CD4-positive, CD25-positive, alpha-beta regulatory T cell (primary cell): Measurements from ENCODE around the gene DRC7. TPM values are rescaled to one million over a fixed set of nuclear protein-coding genes. Genes with fewer than 3 reads are reported as not detected.

ENCODE experiments used
- ATAC-seq, 2 donors: fragments of 150-1000 bp; cut with Tn5 transposase; one replicate each; pipeline ENCODE4 v1.10.0; 2021; ENCODE audit warnings: low read depth in 2 of 2, moderate number of reproducible peaks in 2 of 2, moderate library complexity in 1 of 2
- DNase-seq, 3 donors: peaks; one replicate each; pipeline versions ENCODE4 v3.0.0 to v3.0.0-alpha.2; 2012 to 2022; ENCODE audit warnings: mixed read lengths in 1 of 3
- H3K27ac ChIP-seq: one replicate; pipeline ENCODE4 v1.7.0; 2013; ENCODE audit warnings: mild to moderate bottlenecking, low read length; ENCODE audit not compliant: insufficient read depth, poor library complexity, severe bottlenecking
- H3K27me3 ChIP-seq: one replicate; pipeline ENCODE4 v1.7.0; 2013; ENCODE audit warnings: low read length; ENCODE audit not compliant: control insufficient read depth, insufficient read depth
- H3K36me3 ChIP-seq: one replicate; pipeline ENCODE4 v1.7.0; 2013; ENCODE audit warnings: mild to moderate bottlenecking, low read length, moderate library complexity; ENCODE audit not compliant: control insufficient read depth, insufficient read depth
- H3K4me1 ChIP-seq: 2 replicates; pipeline ENCODE4 v1.7.0; 2013; ENCODE audit warnings: mild to moderate bottlenecking, low read length; ENCODE audit not compliant: insufficient read depth, control insufficient read depth, poor library complexity, severe bottlenecking
- H3K4me3 ChIP-seq: one replicate; pipeline ENCODE4 v1.7.0; 2013; ENCODE audit warnings: low read depth, mild to moderate bottlenecking, low read length, moderate library complexity
- H3K9me3 ChIP-seq, 2 experiments: 1 replicate in 1 of 2; 2 replicates in 1 of 2; pipeline ENCODE4 v1.7.0; 2013; ENCODE audit warnings: low read length in 2 of 2, mild to moderate bottlenecking in 1 of 2, moderate library complexity in 1 of 2; ENCODE audit not compliant: control insufficient read depth in 2 of 2
- H3K27ac Mint-ChIP-seq, 3 donors: one replicate each; pipeline ENCODE4 v1.8.0; 2020 to 2022; ENCODE audit warnings: mild to moderate bottlenecking in 3 of 3, mixed read lengths in 3 of 3, moderate library complexity in 2 of 3
- H3K27me3 Mint-ChIP-seq: one replicate; pipeline ENCODE4 v1.8.0; 2022; ENCODE audit warnings: mild to moderate bottlenecking, mixed read lengths
- H3K36me3 Mint-ChIP-seq: one replicate; pipeline ENCODE4 v1.8.0; 2020; ENCODE audit warnings: mixed read lengths
- H3K4me1 Mint-ChIP-seq, 4 donors: one replicate each; pipeline ENCODE4 v1.8.0; 2020 to 2022; ENCODE audit warnings: mixed read lengths in 4 of 4, mild to moderate bottlenecking in 1 of 4
- H3K4me3 Mint-ChIP-seq, 4 donors: one replicate each; pipeline ENCODE4 v1.8.0; 2020 to 2022; ENCODE audit warnings: mild to moderate bottlenecking in 4 of 4, mixed read lengths in 4 of 4, moderate library complexity in 3 of 4
- H3K9me3 Mint-ChIP-seq, 7 donors: one replicate each; pipeline ENCODE4 v1.8.0; 2020 to 2022; ENCODE audit warnings: mixed read lengths in 7 of 7, mild to moderate bottlenecking in 3 of 7, moderate library complexity in 2 of 7
- polyA plus RNA-seq, 4 donors: library from polyadenylated mRNA; unstranded; fragments of 300-500 nt; fragmentation: Illumina TruSeq; gene quantifications; one replicate each; pipeline ENCODE4 v1.2.3, GENCODE V29; 2021
- total RNA-seq: library from RNA; stranded (reverse); gene quantifications from one replicate; pipeline ENCODE4 v1.2.3, GENCODE V29; 2022

DRC7 gene
- total and polyA plus RNA-seq, 5 donors from 2014 or later = not detected

DNA sequence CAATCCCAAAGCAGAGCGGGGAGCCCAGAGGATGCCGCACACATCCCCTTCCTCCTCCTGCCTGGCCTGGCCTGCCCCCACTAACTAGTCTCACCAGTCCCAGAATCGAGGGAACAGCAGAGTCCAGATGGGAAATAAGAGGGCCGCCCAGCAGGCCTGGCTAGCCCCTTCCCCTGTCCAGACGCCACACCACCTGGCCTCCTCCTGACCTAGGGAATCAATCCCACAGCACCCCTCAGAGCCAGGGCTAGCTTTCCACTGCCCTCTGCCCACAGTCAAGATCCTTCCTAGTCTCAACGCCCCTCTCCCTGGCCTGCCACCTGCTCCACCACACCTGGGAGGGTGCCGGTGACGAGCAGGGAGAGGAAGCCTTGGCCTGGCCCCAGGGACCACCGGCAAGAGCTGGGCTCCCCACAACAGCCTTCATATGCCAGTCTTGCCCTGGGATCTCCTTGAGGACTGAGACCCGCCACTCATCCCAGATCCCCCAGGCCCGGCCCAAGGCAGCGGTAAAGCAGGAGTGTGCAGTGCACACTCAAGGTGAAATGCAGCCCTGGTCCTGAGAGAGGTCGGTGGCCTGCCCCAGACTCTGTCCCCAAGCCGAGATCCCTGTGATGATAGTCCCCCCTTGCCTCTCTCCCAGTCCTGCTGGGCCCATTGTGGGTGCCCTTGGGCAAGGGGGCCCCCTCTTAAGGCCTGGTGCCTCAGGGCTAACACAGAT lies 68.8 kb downstream of the DRC7 start:
- Histone ChIP-seq H3K4me3 (no peak overlapping the region), H3K36me3 (no peaks in the 10 kb centered on the region), H3K27ac (no peak overlapping the region), H3K27me3 (no peaks in the 10 kb centered on the region), H3K9me3 (no peaks in the 10 kb centered on the region), H3K4me1 (no peaks in the 10 kb centered on the region)
- ATAC-seq (no peak), DNase-seq (no peak)
- Mint-ChIP-seq H3K27ac (no peak overlapping the region), H3K4me1 (no peaks in the 10 kb centered on the region), H3K36me3 (no peaks in the 10 kb centered on the region), H3K9me3 (no peaks in the 10 kb centered on the region), H3K27me3 (no peaks in the 10 kb centered on the region), H3K4me3 (no peak overlapping the region)

DNA sequence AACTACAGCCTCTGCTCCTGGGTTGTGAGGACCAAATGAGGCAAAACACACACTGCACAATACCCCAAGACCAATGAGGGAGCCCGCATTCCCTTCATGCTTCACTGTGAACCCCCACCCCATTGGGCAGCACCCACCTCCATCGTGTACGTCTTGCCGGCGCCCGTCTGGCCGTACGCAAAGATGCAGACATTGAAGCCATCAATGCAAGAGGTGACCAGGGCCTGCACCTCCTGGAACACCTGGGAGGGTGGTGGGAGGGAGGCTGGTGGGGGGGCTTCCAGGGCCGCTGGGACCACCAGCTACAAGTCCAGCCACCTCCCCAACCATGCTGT lies 69.4 kb downstream of the DRC7 start:
- Histone ChIP-seq H3K27me3 (no peaks in the 10 kb centered on the region), H3K4me3 (no peak overlapping the region), H3K4me1 (no peaks in the 10 kb centered on the region), H3K9me3 (no peaks in the 10 kb centered on the region), H3K27ac (no peak overlapping the region), H3K36me3 (no peaks in the 10 kb centered on the region)
- Mint-ChIP-seq H3K9me3 (no peaks in the 10 kb centered on the region), H3K36me3 (no peaks in the 10 kb centered on the region), H3K4me1 (no peaks in the 10 kb centered on the region), H3K4me3 (no peak overlapping the region), H3K27me3 (no peaks in the 10 kb centered on the region), H3K27ac (no peak overlapping the region)
- ATAC-seq = no peak
- no peak for DNase-seq

DNA sequence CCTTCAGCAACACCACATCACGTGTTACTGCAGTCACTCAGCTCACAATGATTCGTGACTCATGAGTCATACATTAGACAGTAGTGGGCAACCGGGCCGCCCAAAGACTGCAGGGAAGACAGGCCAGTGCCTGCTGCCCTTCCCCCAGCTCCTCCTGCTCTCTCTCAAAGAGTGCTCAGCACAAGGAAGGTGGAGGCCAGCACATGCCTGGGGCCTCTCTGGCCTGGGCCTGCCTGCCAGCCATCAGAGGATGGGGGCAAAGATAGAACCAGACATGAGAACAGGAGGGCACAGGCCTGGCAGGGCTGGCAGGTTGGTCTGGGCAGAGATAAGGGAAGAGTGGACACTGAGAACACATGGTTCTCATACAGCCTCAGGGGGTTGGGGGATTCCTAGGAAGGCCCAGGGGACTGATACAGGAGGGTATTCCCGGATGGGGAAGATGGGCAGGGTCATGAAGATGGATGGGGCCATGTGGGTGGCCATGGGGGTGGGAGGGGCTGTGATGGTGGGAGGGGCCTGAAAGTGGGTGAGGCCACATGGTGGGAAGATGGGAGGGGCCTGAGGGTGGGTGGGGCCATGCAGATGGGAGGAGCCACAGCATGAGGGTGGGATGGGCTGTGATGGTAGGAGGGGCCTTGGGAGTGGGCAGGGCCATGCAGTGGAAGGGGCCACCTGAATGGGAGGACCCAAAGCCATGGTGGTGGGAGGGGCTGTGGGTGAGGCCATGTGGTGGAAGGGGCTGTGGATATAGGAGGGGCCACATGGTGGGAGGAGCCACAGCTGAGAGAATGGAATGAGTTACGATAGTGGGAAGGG lies 69.9 kb downstream of the DRC7 start:
- no peaks in the 10 kb centered on the region for H3K27me3 Mint-ChIP-seq
- no peaks in the 10 kb centered on the region for H3K9me3 Mint-ChIP-seq
- ATAC-seq (peak; percentile 26 to 42), DNase-seq (peak in 2 of 3 donors; percentile 13 to 23)
- no peaks in the 10 kb centered on the region for H3K27me3 ChIP-seq
- H3K4me3 ChIP-seq = no peak overlapping the region
- no peaks in the 10 kb centered on the region for H3K4me1 Mint-ChIP-seq
- H3K27ac ChIP-seq = no peak overlapping the region
- no peaks in the 10 kb centered on the region for H3K36me3 ChIP-seq
- H3K36me3 Mint-ChIP-seq = no peaks in the 10 kb centered on the region
- H3K9me3 ChIP-seq = no peaks in the 10 kb centered on the region
- H3K4me1 ChIP-seq = no peaks in the 10 kb centered on the region
- H3K27ac Mint-ChIP-seq = no peak overlapping the region
- H3K4me3 Mint-ChIP-seq = no peak overlapping the region

DNA sequence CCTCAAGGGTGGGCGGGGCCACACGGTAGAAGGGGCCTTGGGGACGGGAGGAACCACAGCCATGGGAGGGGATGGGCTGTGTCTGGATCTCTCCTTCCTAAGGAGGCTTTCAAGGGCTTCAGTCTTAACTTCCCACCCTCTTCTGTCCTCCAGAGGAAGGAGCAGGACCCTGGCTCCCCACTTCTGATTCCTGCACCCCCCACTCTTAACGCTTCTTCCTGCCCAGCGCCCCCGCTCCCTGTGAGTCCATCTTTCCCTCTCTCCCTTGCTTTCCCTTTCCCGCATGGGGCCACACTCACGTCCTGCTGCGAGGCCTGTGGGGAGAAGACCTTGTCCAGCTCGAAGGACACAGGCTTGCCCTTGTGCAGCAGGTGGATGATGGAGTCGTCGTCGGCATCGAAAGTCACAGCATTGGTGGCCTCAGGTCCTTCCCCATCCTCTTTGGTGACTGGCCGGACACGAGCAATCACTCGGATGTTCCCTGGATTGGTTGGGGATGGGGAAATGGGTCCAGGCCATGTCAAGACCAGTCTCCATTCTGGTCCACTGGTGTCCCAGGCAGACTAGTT lies 70.6 kb downstream of the DRC7 start:
- no peaks in the 10 kb centered on the region for H3K9me3 Mint-ChIP-seq
- H3K4me1 Mint-ChIP-seq = no peaks in the 10 kb centered on the region
- Histone ChIP-seq H3K36me3 (no peaks in the 10 kb centered on the region), H3K27ac (no peak overlapping the region), H3K9me3 (no peaks in the 10 kb centered on the region), H3K4me1 (no peaks in the 10 kb centered on the region), H3K4me3 (no peak overlapping the region), H3K27me3 (no peaks in the 10 kb centered on the region)
- H3K4me3 Mint-ChIP-seq = no peak overlapping the region
- H3K36me3 Mint-ChIP-seq = no peaks in the 10 kb centered on the region
- DNase-seq (no peak), ATAC-seq (no peak)
- no peak overlapping the region for H3K27ac Mint-ChIP-seq
- no peaks in the 10 kb centered on the region for H3K27me3 Mint-ChIP-seq

DNA sequence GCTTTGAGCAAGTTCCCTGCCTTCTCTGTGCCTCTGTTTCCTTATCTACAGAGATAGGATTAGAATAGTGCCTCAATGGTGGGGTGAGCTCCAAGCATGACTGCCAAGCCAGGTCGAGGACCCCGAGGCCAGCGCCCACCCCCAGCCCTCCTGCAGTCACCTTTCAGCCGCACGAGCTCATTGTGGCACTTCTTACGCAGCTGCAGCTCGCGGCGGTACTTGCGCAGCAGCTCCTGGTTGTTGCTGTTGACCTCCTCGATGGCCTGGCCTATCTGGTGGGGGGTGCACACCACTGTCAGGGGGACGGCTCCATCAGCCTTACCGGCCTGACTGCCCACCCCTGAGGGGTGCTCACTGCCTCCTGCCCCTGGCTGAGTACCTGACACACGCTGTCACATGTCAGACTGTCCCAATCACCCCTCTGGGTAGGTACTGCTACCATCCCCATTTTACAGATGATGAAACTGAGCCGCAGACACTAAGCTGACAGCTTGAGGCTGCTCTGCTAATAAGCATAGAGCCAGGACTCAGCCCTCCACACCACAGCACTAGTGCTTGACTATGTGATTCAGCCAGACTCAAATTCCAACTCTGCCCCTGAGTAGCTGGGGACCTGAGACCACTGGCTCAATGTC lies 72.2 kb downstream of the DRC7 start:
- H3K27me3 ChIP-seq = no peaks in the 10 kb centered on the region
- H3K9me3 ChIP-seq = no peaks in the 10 kb centered on the region
- ATAC-seq (no peak), DNase-seq (no peak)
- H3K9me3 Mint-ChIP-seq = no peaks in the 10 kb centered on the region
- H3K36me3 ChIP-seq = no peaks in the 10 kb centered on the region
- H3K4me3 Mint-ChIP-seq = no peak overlapping the region
- H3K4me3 ChIP-seq = no peak overlapping the region
- H3K27ac Mint-ChIP-seq = no peak overlapping the region
- no peaks in the 10 kb centered on the region for H3K36me3 Mint-ChIP-seq
- H3K4me1 ChIP-seq = no peaks in the 10 kb centered on the region
- no peaks in the 10 kb centered on the region for H3K4me1 Mint-ChIP-seq
- H3K27ac ChIP-seq = no peak overlapping the region
- H3K27me3 Mint-ChIP-seq = no peaks in the 10 kb centered on the region

DNA sequence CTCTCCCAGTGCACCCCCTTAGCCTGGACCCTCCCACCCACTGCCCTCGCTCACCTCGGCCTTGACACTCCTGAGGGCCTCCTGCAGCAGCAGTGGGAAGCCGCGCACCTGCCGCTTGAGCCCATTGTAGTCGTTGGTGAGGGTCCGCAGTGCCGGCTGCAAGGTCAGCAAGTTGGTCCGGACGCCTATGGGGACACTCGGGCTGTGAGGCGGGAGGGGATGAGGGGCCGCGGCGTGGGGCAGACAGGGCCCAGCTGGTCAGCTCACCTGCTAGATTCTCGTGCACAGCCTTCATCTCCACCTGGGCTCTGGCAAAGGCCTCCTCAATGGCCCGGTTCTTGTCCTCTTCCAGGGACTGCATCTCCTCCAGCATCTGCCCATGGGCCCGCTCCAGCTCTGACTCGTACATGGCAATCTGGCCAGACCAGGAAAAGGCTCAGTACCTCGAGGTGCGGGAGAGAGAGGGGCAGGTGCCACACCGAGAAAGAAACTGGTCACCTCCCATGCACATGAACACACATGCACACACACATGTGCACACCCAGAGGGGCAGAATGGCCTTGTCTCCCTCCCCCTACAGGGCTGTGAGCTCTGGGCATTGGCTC lies 75.0 kb downstream of the DRC7 start:
- ATAC-seq (no peak), DNase-seq (no peak)
- Mint-ChIP-seq H3K4me1 (no peaks in the 10 kb centered on the region), H3K4me3 (no peak overlapping the region), H3K36me3 (no peaks in the 10 kb centered on the region), H3K9me3 (no peaks in the 10 kb centered on the region), H3K27me3 (no peaks in the 10 kb centered on the region), H3K27ac (no peak overlapping the region)
- no peak overlapping the region for H3K27ac ChIP-seq
- H3K9me3 ChIP-seq = no peaks in the 10 kb centered on the region
- H3K4me1 ChIP-seq = no peaks in the 10 kb centered on the region
- H3K27me3 ChIP-seq = no peaks in the 10 kb centered on the region
- H3K4me3 ChIP-seq = no peak overlapping the region
- H3K36me3 ChIP-seq = no peaks in the 10 kb centered on the region

DNA sequence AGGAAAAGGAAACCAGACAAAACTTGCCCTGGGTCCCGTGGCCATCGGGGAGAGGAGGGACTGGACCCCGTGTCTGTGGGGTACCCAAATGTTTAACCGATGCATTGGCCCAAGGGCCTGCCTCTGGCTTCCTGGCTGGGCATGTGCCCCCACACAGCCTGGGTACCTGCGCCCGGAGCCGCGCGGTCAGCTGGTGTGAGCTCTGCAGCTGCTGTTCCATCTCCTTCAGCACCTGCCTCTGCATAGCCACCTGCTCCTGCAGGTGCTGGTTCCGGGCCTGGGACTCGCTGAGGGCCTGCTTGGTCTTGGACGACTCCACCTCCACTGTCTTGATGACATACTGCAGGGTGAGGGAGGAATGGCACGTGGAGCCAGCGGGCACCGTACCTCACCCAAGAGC lies 75.8 kb downstream of the DRC7 start:
- no peak for ATAC-seq
- no peaks in the 10 kb centered on the region for H3K36me3 ChIP-seq
- Mint-ChIP-seq H3K36me3 (no peaks in the 10 kb centered on the region), H3K27me3 (no peaks in the 10 kb centered on the region), H3K4me1 (no peaks in the 10 kb centered on the region), H3K27ac (no peak overlapping the region), H3K9me3 (no peaks in the 10 kb centered on the region), H3K4me3 (no peak overlapping the region)
- no peak overlapping the region for H3K27ac ChIP-seq
- H3K27me3 ChIP-seq = no peaks in the 10 kb centered on the region
- H3K9me3 ChIP-seq = no peaks in the 10 kb centered on the region
- H3K4me3 ChIP-seq = no peak overlapping the region
- no peak for DNase-seq
- no peaks in the 10 kb centered on the region for H3K4me1 ChIP-seq
